ENCODE results near the gene R3HDM2. TPM values are rescaled to one million over a fixed set of nuclear protein-coding genes. Genes with fewer than 3 reads are reported as not detected.

The R3HDM2 gene
- total RNA-seq, 3 donors from 2014 or later = 31.6 to 43.0 (median 35.7) TPM

DNA sequence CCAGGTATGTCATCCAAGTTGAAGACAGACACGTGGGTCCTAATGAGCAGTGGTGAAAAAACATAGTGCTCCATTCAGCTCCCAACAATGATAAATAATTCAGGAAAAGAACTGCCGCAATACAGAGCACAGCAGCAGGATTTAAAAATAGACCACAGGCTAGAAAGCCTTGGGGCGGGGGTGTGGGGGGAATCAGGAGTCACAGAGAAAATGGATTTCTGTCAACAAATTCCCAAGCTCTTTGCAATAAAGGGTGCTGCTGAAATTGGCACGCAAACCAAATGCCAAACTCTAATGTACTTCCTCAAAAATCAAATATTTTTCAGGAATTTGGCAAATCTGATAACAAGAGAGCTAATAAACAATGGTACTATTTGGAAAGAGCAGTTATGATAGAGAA lies 58.6 kb downstream of the R3HDM2 start:
- no peaks in the 10 kb centered on the region for H3K36me3 ChIP-seq

DNA sequence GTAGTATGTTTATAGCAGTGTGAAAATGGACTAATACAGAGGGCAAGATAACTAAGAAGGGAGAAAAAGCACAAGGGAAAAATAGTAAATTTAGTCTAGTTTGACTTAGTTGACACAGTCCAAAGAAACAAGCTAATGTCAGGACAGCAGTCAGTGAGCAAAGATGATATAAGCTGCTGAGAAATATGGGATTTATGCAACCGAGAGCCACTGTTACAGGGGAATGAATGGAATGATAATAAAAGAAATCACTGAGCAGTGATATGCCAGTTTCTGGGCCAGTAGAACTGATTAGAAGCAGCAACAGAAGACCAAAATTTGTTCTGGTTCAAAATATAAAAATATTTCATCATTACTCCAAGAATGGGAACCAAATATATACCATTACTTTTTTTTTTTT lies 60.1 kb downstream of the R3HDM2 start:
- H3K9me3 ChIP-seq = peaks cover 0 to 6% of the 10 kb centered on the region in 2 donors
- TF ChIP-seq POLR2A (IDR thresholded peaks at IDR 0.05) (no peak), POLR2AphosphoS5 (IDR thresholded peaks at IDR 0.05) (no peak)
- TF ChIP-seq, protein P1, sequence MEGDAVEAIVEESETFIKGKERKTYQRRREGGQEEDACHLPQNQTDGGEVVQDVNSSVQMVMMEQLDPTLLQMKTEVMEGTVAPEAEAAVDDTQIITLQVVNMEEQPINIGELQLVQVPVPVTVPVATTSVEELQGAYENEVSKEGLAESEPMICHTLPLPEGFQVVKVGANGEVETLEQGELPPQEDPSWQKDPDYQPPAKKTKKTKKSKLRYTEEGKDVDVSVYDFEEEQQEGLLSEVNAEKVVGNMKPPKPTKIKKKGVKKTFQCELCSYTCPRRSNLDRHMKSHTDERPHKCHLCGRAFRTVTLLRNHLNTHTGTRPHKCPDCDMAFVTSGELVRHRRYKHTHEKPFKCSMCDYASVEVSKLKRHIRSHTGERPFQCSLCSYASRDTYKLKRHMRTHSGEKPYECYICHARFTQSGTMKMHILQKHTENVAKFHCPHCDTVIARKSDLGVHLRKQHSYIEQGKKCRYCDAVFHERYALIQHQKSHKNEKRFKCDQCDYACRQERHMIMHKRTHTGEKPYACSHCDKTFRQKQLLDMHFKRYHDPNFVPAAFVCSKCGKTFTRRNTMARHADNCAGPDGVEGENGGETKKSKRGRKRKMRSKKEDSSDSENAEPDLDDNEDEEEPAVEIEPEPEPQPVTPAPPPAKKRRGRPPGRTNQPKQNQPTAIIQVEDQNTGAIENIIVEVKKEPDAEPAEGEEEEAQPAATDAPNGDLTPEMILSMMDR (IDR thresholded peaks at IDR 0.05) = no peak

More for the DNA sequence above, 58.6 kb downstream of the R3HDM2 start:
- no peaks in the 10 kb centered on the region for H3K4me1 ChIP-seq
- H3K27ac ChIP-seq = no peak overlapping the region
- H3K9me3 ChIP-seq = no peaks in the 10 kb centered on the region
- no peak overlapping the region for H3K4me3 ChIP-seq
- TF ChIP-seq POLR2AphosphoS5 (IDR thresholded peaks at IDR 0.05) (no peak), POLR2A (IDR thresholded peaks at IDR 0.05) (no peak)
- TF ChIP-seq, protein P1 (IDR thresholded peaks at IDR 0.05) = no peak
- no peak for DNase-seq (ENCODE audit: low spot score in 2 of 2)
- H3K27me3 ChIP-seq = no peaks in the 10 kb centered on the region
- intact Hi-C loops (cut with DNase I; ENCODE audit: low total_unique reads) = no loop called here

DNA sequence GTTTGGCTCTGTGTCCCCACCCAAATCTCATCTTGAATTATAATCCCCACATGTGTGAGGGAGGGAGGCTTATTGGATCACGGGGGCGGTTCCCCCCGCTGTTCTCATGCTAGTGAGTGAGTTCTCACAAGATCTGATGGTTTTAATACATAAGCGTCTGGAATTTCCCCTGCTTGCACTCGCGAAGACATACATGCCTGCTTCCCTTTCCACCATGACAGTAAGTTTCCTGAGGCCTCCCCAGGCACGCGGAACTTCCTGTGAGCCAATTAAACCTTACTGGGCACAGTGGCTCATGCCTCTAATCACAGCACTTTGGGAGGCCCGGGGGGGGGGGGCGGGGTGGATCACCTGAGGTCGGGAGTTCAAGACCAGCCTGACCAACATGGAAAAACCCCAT lies 60.8 kb downstream of the R3HDM2 start:
- Histone ChIP-seq H3K27me3 (no peaks in the 10 kb centered on the region), H3K27ac (no peak overlapping the region), H3K36me3 (no peaks in the 10 kb centered on the region), H3K4me1 (no peaks in the 10 kb centered on the region), H3K9me3 (peaks cover 0 to 6% of the 10 kb centered on the region in 2 donors), H3K4me3 (no peak overlapping the region)
- intact Hi-C loops (cut with DNase I; ENCODE audit: low total_unique reads) = no loop called here
- DNase-seq (ENCODE audit: low spot score in 2 of 2) = no peak
- TF ChIP-seq POLR2AphosphoS5 (IDR thresholded peaks at IDR 0.05) (no peak), POLR2A (IDR thresholded peaks at IDR 0.05) (no peak)
- TF ChIP-seq, protein P1 (IDR thresholded peaks at IDR 0.05) = no peak

More for the DNA sequence above, 60.1 kb downstream of the R3HDM2 start:
- Histone ChIP-seq H3K4me3 (no peak overlapping the region), H3K27me3 (no peaks in the 10 kb centered on the region), H3K4me1 (no peaks in the 10 kb centered on the region), H3K36me3 (no peaks in the 10 kb centered on the region), H3K27ac (no peak overlapping the region)
- intact Hi-C loops (cut with DNase I; ENCODE audit: low total_unique reads) = no loop called here
- no peak for DNase-seq (ENCODE audit: low spot score in 2 of 2)

DNA sequence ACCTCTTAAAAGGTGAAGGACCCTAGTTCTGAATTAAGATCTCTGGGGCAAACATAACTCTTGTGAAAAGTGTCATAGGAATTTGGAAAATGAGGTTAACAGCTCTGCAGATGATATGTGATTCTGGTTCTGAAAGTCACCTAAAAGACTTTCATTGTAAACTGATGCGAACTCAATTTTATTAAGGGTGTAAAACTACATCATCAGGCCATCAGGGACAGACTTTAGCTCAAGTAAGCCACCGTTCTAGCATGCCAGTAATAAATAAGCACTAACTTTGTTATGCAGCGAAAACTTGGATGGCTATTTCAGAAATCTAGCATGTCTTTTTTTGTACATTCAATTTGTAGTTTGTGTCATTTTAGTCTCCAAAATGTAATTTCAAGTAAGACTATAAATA lies 61.6 kb downstream of the R3HDM2 start:
- Histone ChIP-seq H3K4me3 (no peak overlapping the region), H3K27ac (no peak overlapping the region), H3K27me3 (no peaks in the 10 kb centered on the region), H3K4me1 (no peaks in the 10 kb centered on the region), H3K9me3 (peaks cover 0 to 6% of the 10 kb centered on the region in 2 donors), H3K36me3 (no peaks in the 10 kb centered on the region)
- no peak for DNase-seq (ENCODE audit: low spot score in 2 of 2)
- TF ChIP-seq, protein P1 (IDR thresholded peaks at IDR 0.05) = no peak
- TF ChIP-seq POLR2A (IDR thresholded peaks at IDR 0.05) (no peak), POLR2AphosphoS5 (IDR thresholded peaks at IDR 0.05) (no peak)
- intact Hi-C loops (cut with DNase I; ENCODE audit: low total_unique reads) = no loop called here

DNA sequence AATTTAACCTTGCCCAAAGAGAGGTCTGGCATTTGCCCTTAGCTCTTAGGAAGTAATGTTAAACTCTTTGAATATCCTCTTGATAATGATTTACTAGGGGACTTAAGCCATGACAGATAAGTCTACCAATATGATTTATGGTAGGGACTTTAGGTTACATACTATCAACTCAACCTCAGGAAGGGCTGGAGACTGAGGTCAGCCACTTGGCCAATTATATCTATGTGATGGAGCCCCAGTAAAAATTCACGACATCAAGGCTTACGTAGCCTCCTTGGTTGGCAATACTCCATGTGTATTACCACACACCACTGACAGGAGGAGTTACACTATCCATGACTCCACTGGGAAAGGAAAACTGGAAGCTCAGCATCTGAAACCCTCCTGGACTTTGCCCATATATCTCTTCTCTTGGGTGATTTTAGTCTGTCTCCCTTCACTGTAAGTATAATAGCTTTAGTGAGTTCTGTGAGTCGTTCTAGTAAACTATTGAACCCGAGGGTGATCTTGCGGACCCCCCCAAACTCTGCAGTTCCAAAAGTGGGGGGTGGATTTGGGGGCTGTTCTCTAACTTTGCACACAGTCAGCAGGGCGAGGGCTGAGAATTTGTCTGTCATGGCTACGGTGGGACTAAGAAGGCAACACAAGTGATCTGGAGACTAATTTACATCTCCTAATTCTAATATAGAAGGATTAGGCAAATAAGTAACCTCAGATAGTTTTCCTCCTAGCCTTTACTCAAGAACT lies 62.3 kb downstream of the R3HDM2 start:
- Histone ChIP-seq H3K27me3 (no peaks in the 10 kb centered on the region), H3K4me1 (no peaks in the 10 kb centered on the region), H3K36me3 (no peaks in the 10 kb centered on the region), H3K9me3 (peaks cover 0 to 6% of the 10 kb centered on the region in 2 donors), H3K27ac (no peak overlapping the region), H3K4me3 (no peak overlapping the region)
- TF ChIP-seq POLR2A (IDR thresholded peaks at IDR 0.05) (no peak), POLR2AphosphoS5 (IDR thresholded peaks at IDR 0.05) (no peak)
- TF ChIP-seq, protein P1 (IDR thresholded peaks at IDR 0.05) = no peak
- DNase-seq (ENCODE audit: low spot score in 2 of 2) = no peak
- intact Hi-C loops (cut with DNase I; ENCODE audit: low total_unique reads) = no loop called here

All from breast epithelium (tissue), 4 donors.